Suprapubic skin (tissue), 4 donors: ENCODE measurements around the gene FILIP1L. TPM values are rescaled to one million over a fixed set of nuclear protein-coding genes. Genes with fewer than 3 reads are reported as not detected.
A peak's percentile ranks its signal among the peaks of the same experiment; 100 is the strongest.
"Not testable (repeated sequence)": the region's sequence is repeated elsewhere in the genome, so short reads cannot be mapped to it uniquely, and the experiment has no call there.

Source experiments
- DNase-seq, 2 donors: peaks; one replicate each; pipeline ENCODE4 v3.0.0-alpha.2; 2019; ENCODE audit warnings: low spot score in 2 of 2
- H3K27ac ChIP-seq: fragments of 200-600 bp; sonication (generic); one replicate; pipeline ENCODE4 v1.5.1; 2019
- H3K27me3 ChIP-seq: fragments of 200-600 bp; sonication (generic); one replicate; pipeline ENCODE4 v1.5.1; 2019
- H3K36me3 ChIP-seq: fragments of 200-600 bp; sonication (generic); one replicate; pipeline ENCODE4 v1.5.1; 2019
- H3K4me1 ChIP-seq: fragments of 200-600 bp; sonication (generic); one replicate; pipeline ENCODE4 v1.5.1; 2019
- H3K4me3 ChIP-seq: fragments of 200-600 bp; sonication (generic); one replicate; pipeline ENCODE4 v1.5.1; 2019; ENCODE audit warnings: mild to moderate bottlenecking
- H3K9me3 ChIP-seq: fragments of 200-600 bp; sonication (generic); one replicate; pipeline ENCODE4 v1.5.1; 2019
- CTCF ChIP-seq, 2 donors: fragments of 200-600 bp in 1 of 2; fragments of 450-650 bp in 1 of 2; sonication (generic) in 1 of 2; IDR thresholded peaks; one replicate each; pipeline ENCODE4 v1.5.1; 2016 to 2019; ENCODE audit warnings: antibody characterized with exemption in 2 of 2, mild to moderate bottlenecking in 1 of 2, moderate library complexity in 1 of 2
- EP300 ChIP-seq: sonication (generic); formaldehyde crosslinking; IDR thresholded peaks from one replicate; pipeline ENCODE4 v1.6.1; 2017; ENCODE audit warnings: antibody characterized with exemption
- POLR2A ChIP-seq, 2 donors: fragments of 450-650 bp; IDR thresholded peaks; one replicate each; pipeline ENCODE4 v1.6.1; 2017; ENCODE audit warnings: antibody characterized with exemption in 2 of 2, mild to moderate bottlenecking in 2 of 2, moderate library complexity in 2 of 2
- POLR2AphosphoS5 ChIP-seq, 3 donors: sonication (generic); formaldehyde crosslinking; IDR thresholded peaks; one replicate each; pipeline ENCODE4 v1.6.1; 2017; ENCODE audit warnings: antibody characterized with exemption in 3 of 3
- WGBS: methylation state at CpG from one replicate; pipeline ENCODE4 v1.1.5; 2018; 5-methylcytosine and 5-hydroxymethylcytosine counted together
- total RNA-seq, 4 donors: library from RNA; depleted of rRNA; stranded (reverse); fragments of >200 nt; gene quantifications; one replicate each; pipeline ENCODE4 v1.1.0, GENCODE V29; 2016

Gene FILIP1L
- total RNA-seq, 4 donors from 2014 or later = 14.0 to 19.9 (median 15.9) TPM

DNA sequence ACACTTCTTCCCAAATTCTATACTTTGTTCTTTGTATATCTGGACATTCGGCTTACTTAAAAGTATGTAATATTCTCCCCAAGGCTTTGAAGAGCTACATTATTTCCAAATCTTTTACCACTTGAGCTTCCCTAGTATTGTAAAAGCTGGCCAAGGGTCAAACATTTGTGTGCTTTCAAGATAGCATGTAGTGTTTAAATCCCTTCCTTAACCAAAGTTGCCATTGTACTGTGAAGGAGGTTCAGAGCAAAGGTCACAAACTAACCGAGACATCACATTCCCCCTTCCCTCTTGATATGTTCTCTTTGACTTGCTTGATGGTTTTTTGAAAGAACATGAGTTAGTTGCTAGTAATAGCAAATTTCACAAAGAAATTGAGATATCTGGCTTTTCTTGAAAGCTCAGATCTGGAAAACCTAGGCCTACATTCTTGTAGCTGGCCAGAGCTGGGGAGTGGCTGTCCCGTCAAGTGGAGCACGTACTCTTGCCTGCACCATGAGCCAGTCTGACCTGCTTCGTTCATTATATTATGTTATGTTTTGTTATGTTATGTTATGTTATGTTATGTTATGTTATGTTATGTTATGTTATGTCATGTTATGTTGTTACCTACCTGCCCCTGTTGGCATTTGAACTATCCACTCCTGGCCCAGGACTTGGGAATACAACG, 60.2 kb downstream of the FILIP1L start:
- no peaks in the 10 kb centered on the region for H3K9me3 ChIP-seq
- H3K36me3 ChIP-seq = no peaks in the 10 kb centered on the region
- TF ChIP-seq EP300 = no peak
- TF ChIP-seq POLR2AphosphoS5 (IDR thresholded peaks at IDR 0.05) = no peak
- no peak for TF ChIP-seq POLR2A (IDR thresholded peaks at IDR 0.05)
- TF ChIP-seq CTCF (IDR thresholded peaks at IDR 0.05) = no peak
- H3K4me3 ChIP-seq = no peak overlapping the region
- DNase-seq = no peak
- no peak overlapping the region for H3K27ac ChIP-seq
- WGBS = 89% methylated on average over 6 of the region's 6 CpGs
- H3K4me1 ChIP-seq = no peaks in the 10 kb centered on the region
- no peaks in the 10 kb centered on the region for H3K27me3 ChIP-seq

DNA sequence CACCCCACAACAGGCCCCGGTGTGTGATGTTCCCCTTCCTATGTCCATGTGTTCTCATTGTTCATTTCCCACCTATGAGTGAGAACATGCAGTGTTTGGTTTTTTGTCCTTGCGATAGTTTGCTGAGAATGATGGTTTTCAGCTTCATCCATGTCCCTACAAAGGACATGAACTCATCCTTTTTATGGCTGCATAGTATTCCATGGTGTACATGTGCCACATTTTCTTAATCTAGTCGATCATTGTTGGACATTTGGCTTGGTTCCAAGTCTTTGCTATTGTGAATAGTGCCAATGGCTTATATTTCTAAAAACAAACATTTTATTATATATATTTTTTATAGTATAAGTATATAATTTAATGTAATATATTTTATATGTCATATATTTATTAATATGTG, 62.8 kb downstream of the FILIP1L start:
- H3K36me3 ChIP-seq, DNase-seq, H3K4me3 ChIP-seq, H3K9me3 ChIP-seq, H3K27me3 ChIP-seq, H3K27ac ChIP-seq: not testable (repeated sequence)
- peaks cover 15% of the 10 kb centered on the region for H3K4me1 ChIP-seq
- WGBS = 93% methylated on average over 3 of the region's 3 CpGs

GRCh38 chr3:100048248-100048647, 66.1 kb downstream of the FILIP1L start:
- Histone ChIP-seq H3K9me3 (no peaks in the 10 kb centered on the region), H3K4me1 (peaks cover 29% of the 10 kb centered on the region), H3K27ac (peak overlapping the region; percentile 53), H3K27me3 (no peaks in the 10 kb centered on the region), H3K36me3 (no peaks in the 10 kb centered on the region), H3K4me3 (no peak overlapping the region)
- TF ChIP-seq POLR2A (IDR thresholded peaks at IDR 0.05) = no peak
- no peak for TF ChIP-seq POLR2AphosphoS5 (IDR thresholded peaks at IDR 0.05)
- no peak for TF ChIP-seq CTCF (IDR thresholded peaks at IDR 0.05)
- no peak for TF ChIP-seq EP300
- no peak for DNase-seq
- WGBS = 83% methylated on average over 3 of the region's 3 CpGs

GRCh38 chr3:100047455-100048141, 66.7 kb downstream of the FILIP1L start:
- H3K27ac ChIP-seq = peak overlapping the region; percentile 53
- TF ChIP-seq POLR2A (IDR thresholded peaks at IDR 0.05) (no peak), CTCF (IDR thresholded peaks at IDR 0.05) (no peak), POLR2AphosphoS5 (IDR thresholded peaks at IDR 0.05) (no peak), EP300 (no peak)
- no peaks in the 10 kb centered on the region for H3K27me3 ChIP-seq
- DNase-seq = no peak
- H3K4me3 ChIP-seq = no peak overlapping the region
- H3K9me3 ChIP-seq = no peaks in the 10 kb centered on the region
- no peaks in the 10 kb centered on the region for H3K36me3 ChIP-seq
- H3K4me1 ChIP-seq = peaks cover 35% of the 10 kb centered on the region
- 55% methylated on average over 6 of the region's 6 CpGs for WGBS

GRCh38 chr3:100046986-100047385, 67.3 kb downstream of the FILIP1L start:
- Histone ChIP-seq H3K9me3 (no peaks in the 10 kb centered on the region), H3K36me3 (no peaks in the 10 kb centered on the region), H3K27ac (peak overlapping the region; percentile 60), H3K4me1 (peaks cover 41% of the 10 kb centered on the region), H3K4me3 (no peak overlapping the region), H3K27me3 (no peaks in the 10 kb centered on the region)
- no peak for DNase-seq
- WGBS = 65% methylated on average over 2 of the region's 2 CpGs
- TF ChIP-seq POLR2A (IDR thresholded peaks at IDR 0.05) (no peak), EP300 (no peak), POLR2AphosphoS5 (IDR thresholded peaks at IDR 0.05) (no peak), CTCF (IDR thresholded peaks at IDR 0.05) (no peak)
